ENCODE measurements around the gene SRSF2. TPM values are rescaled to one million over a fixed set of nuclear protein-coding genes. Genes with fewer than 3 reads are reported as not detected.

Gene SRSF2, protein sequence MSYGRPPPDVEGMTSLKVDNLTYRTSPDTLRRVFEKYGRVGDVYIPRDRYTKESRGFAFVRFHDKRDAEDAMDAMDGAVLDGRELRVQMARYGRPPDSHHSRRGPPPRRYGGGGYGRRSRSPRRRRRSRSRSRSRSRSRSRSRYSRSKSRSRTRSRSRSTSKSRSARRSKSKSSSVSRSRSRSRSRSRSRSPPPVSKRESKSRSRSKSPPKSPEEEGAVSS
- total RNA-seq (2011; cell fraction: chromatin; rRNA removed; ENCODE audit: low replicate concordance) = 541 and 860 TPM in 2 replicates
- 738 and 811 TPM in 2 replicates for total RNA-seq (2011; cell fraction: nucleolus; rRNA removed)
- 625 and 722 TPM in 2 replicates for total RNA-seq (2011; cell fraction: nucleoplasm; rRNA removed)
- total RNA-seq (2014; rRNA removed) (583 and 1,185 TPM in 2 replicates), total RNA-seq (2014; rRNA removed; fragmentation: Illumina TruSeq; extraction: Trizol) (261 and 276 TPM in 2 replicates), total RNA-seq (2015; rRNA removed; fragmentation: Illumina TruSeq; extraction: Trizol) (339 and 353 TPM in 2 replicates), total RNA-seq (2021) (499 and 569 TPM in 2 replicates), polyA plus RNA-seq (2011; rRNA removed) (422 and 444 TPM in 2 replicates), polyA plus RNA-seq (2014; fragmentation: Illumina TruSeq; extraction: Trizol) (379 and 393 TPM in 2 replicates), polyA plus RNA-seq (2014; fragmentation: Nextera tagmentation; extraction: Ambion mirVana) (100 to 1,000 TPM; 161 to 186 TPM), polyA plus RNA-seq (2014; rRNA removed) (579 and 682 TPM in 2 replicates), polyA minus RNA-seq (2011; rRNA and poly(A)+ RNA removed) (180 and 185 TPM in 2 replicates), Bru-seq, nascent RNA (percentile 100 among the genes with signal in this experiment), BruChase-seq, experiment 1, labeled RNA remaining after a 2-hour chase (percentile 100 among the genes with signal in this experiment), BruChase-seq, experiment 2, labeled RNA remaining after a 6-hour chase (percentile 100 among the genes with signal in this experiment)
- polyA plus RNA-seq (2011; cell fraction: cytosol; rRNA removed) = 268 and 523 TPM in 2 replicates
- 1,783 and 2,637 TPM in 2 replicates for polyA plus RNA-seq (2011; cell fraction: nucleus; rRNA removed)
- 310 and 372 TPM in 2 replicates for polyA plus RNA-seq (2012)
- 370 and 404 TPM in 2 replicates for polyA minus RNA-seq (2011; cell fraction: cytosol; rRNA and poly(A)+ RNA removed)
- polyA minus RNA-seq (2011; cell fraction: nucleus; rRNA and poly(A)+ RNA removed) = 793 and 922 TPM in 2 replicates
- long read RNA-seq, experiment 1, transcript SRSF2-203 (2 exons, 2,885 nt) = minor isoform, 13 of 1,137 reads
- long read RNA-seq, experiment 1, transcript SRSF2-208 (4 exons, 1,359 nt) = minor isoform, 22 of 1,137 reads
- long read RNA-seq, experiment 1, transcript SRSF2-202 (3 exons, 1,927 nt) = major isoform, 908 of 1,137 reads
- long read RNA-seq, experiment 1, transcript SRSF2-204 (5 exons, 1,357 nt) = minor isoform, 7 of 1,137 reads
- long read RNA-seq, experiment 1, partial matches to known transcripts = 81 of 1,137 reads
- long read RNA-seq, experiment 1, other reads (novel, unspliced or antisense) = 104 of 1,137 reads
- long read RNA-seq, experiment 2, transcript SRSF2-209 (2 exons, 1,001 nt) = minor isoform, 5 of 370 reads
- long read RNA-seq, experiment 2, transcript SRSF2-202 (3 exons, 1,927 nt) = major isoform, 174 of 370 reads
- long read RNA-seq, experiment 2, transcript SRSF2-208 (4 exons, 1,359 nt) = minor isoform, 9 of 370 reads
- long read RNA-seq, experiment 2, partial matches to known transcripts = 3 of 370 reads
- long read RNA-seq, experiment 2, other reads (novel, unspliced or antisense) = 173 of 370 reads
- long read RNA-seq, experiment 3, transcript SRSF2-203 (2 exons, 2,885 nt) = minor isoform, 5 of 696 reads
- long read RNA-seq, experiment 3, transcript SRSF2-208 (4 exons, 1,359 nt) = minor isoform, 11 of 696 reads
- long read RNA-seq, experiment 3, transcript SRSF2-202 (3 exons, 1,927 nt) = major isoform, 640 of 696 reads
- long read RNA-seq, experiment 3, partial matches to known transcripts = 23 of 696 reads
- long read RNA-seq, experiment 3, other reads (novel, unspliced or antisense) = 14 of 696 reads

DNA sequence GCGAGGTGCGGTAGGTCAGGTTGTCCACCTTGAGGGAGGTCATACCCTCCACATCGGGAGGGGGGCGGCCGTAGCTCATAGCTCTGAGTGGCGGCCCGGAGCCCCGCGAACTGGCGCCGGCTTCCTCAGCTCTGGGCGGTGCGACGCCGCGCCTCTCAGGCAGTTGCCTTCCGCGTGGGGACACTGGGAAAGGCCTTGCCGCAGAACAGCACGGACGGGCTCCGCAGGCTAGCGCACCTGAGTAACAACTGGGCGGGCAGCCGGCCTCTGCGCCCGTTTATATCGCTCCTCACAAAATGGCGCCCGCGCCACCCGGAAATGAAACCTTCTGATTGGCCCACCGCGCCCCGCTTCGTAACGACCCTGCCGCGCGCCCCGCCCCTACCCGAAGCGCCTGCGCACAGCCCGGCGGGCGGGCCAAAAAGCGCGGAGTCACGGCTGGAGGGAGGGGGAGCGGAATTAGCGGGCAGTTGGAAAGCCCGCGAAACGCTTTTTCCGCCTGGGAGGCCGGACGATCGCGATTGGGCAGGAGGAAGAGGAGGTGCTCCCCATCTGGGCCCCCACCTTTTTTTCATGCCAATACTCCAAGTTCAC, at the start of gene SRSF2:
TSS of gene SRSF2 (minus strand) at position 250 of the 594 bp plus-strand sequence. CDS start at position 79, 171 bp downstream.
- Histone ChIP-seq H4K20me1 (replicated peaks; ENCODE audit: control insufficient read depth, insufficient read depth, low read length) (peaks cover 31% of the 10 kb centered on the region), H3K27me3 (ENCODE audit: control insufficient read depth in 2 of 2, insufficient read depth in 2 of 2, low read length in 2 of 2) (no peaks in the 10 kb centered on the region), H3K9ac (ENCODE audit: insufficient read depth in 1 of 2, low read depth in 2 of 2, low read length in 2 of 2) (peak within 1 kb of the TSS; percentile 99), H3K9me1 (ENCODE audit: control insufficient read depth, insufficient read depth, low read length) (no peaks in the 10 kb centered on the region), H3K27ac (ENCODE audit: extremely low read depth, low read depth, low read length) (peak within 1 kb of the TSS; percentile 99), H3K9me3 (replicated peaks; ENCODE audit: control insufficient read depth, insufficient read depth, low read depth, low read length) (no peaks in the 10 kb centered on the region), H3K4me3 (peak within 1 kb of the TSS; percentile 91), H3K79me2 (ENCODE audit: control insufficient read depth, insufficient read depth, low read length) (peaks cover 81% of the 10 kb centered on the region), H2AFZ (ENCODE audit: low read depth, low read length) (peak within 1 kb of the TSS; percentile 96), H3K36me3 (ENCODE audit: control insufficient read depth, insufficient read depth, low read length) (peaks cover 54% of the 10 kb centered on the region), H3K4me1 (replicated peaks in 1 of 2; ENCODE audit: control insufficient read depth in 2 of 2, insufficient read depth in 2 of 2, low read length in 2 of 2) (peaks cover 5 to 27% of the 10 kb centered on the region in 2 experiments), H3K4me2 (ENCODE audit: insufficient read depth, low read length) (peak within 1 kb of the TSS; percentile 88)
- 2% methylated on average over 52 of the region's 60 CpGs for WGBS (ENCODE audit: insufficient coverage, low coverage, missing lambda C conversion rate)
- ChIA-PET CTCF (ENCODE audit: low intra/inter-chr PET ratio) (no interaction called here), POLR2A (interaction anchor here (0.6 to 8.5 kb wide), 33 partner anchors 9 to 1628 kb away, joined by 3 to 75 read pairs (median 4); partner anchors contain the start of genes JMJD6, METTL23 and MXRA7)
- intact Hi-C loops (cut with micrococcal nuclease) (loop anchor here (2.0 kb wide), 1 partner anchor 52 kb away; no protein-coding TSS in a partner anchor), in situ Hi-C loops (cut with MboI) (no loop called here)
- DNase-seq (ENCODE audit: extremely low read depth in 1 of 4, low spot score in 3 of 4) = peak; percentile 91 to 99 (median 95)
- no TSS peak for BruUV-seq (replicated peaks)
- FAIRE-seq = peak; percentile 79
- ATAC-seq = peak; percentile 74
- TF ChIP-seq, protein P1, sequence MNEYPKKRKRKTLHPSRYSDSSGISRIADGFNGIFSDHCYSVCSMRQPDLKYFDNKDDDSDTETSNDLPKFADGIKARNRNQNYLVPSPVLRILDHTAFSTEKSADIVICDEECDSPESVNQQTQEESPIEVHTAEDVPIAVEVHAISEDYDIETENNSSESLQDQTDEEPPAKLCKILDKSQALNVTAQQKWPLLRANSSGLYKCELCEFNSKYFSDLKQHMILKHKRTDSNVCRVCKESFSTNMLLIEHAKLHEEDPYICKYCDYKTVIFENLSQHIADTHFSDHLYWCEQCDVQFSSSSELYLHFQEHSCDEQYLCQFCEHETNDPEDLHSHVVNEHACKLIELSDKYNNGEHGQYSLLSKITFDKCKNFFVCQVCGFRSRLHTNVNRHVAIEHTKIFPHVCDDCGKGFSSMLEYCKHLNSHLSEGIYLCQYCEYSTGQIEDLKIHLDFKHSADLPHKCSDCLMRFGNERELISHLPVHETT (CRISPR knock-in tag; conservative IDR thresholded peaks at IDR 0.05 in 1 of 2, IDR thresholded peaks at IDR 0.05 in 1 of 2) = no peak
- no peak for TF ChIP-seq ZKSCAN8 (CRISPR knock-in tag; IDR thresholded peaks at IDR 0.05)
- TF ChIP-seq, protein P2, sequence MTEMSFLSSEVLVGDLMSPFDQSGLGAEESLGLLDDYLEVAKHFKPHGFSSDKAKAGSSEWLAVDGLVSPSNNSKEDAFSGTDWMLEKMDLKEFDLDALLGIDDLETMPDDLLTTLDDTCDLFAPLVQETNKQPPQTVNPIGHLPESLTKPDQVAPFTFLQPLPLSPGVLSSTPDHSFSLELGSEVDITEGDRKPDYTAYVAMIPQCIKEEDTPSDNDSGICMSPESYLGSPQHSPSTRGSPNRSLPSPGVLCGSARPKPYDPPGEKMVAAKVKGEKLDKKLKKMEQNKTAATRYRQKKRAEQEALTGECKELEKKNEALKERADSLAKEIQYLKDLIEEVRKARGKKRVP (CRISPR knock-in tag; IDR thresholded peaks at IDR 0.05) = no peak
- no peak for TF ChIP-seq SRSF7 (optimal IDR thresholded peaks at IDR 0.05; ENCODE audit: low read depth, low read length)
- peak; percentile 97 for TF ChIP-seq SP1 (CRISPR knock-in tag; IDR thresholded peaks at IDR 0.05)
- TF ChIP-seq U2AF1 (optimal IDR thresholded peaks at IDR 0.05; ENCODE audit: low read depth, low read length) = peak; percentile 92
- no peak for TF ChIP-seq PYGO2 (tag; IDR thresholded peaks at IDR 0.05)
- TF ChIP-seq ZNF707 (CRISPR knock-in tag; conservative IDR thresholded peaks at IDR 0.05) = no peak
- TF ChIP-seq GABPA (tag; conservative IDR thresholded peaks at IDR 0.05; ENCODE audit: low read depth) = peak; percentile 95
- no peak for TF ChIP-seq KLF10 (CRISPR knock-in tag; IDR thresholded peaks at IDR 0.05)
- peak; percentile 51 for TF ChIP-seq STAG1 (CRISPR knock-in tag; IDR thresholded peaks at IDR 0.05; ENCODE audit: borderline replicate concordance)
- TF ChIP-seq TAF9B (IDR thresholded peaks at IDR 0.05; ENCODE audit: partially characterized antibody) = peak; percentile 94

All from K562 (cell line).